Lung microvascular endothelial cell (primary cell): ENCODE measurements around the gene IQGAP2. TPM values are rescaled to one million over a fixed set of nuclear protein-coding genes. Genes with fewer than 3 reads are reported as not detected.
A peak's percentile ranks its signal among the peaks of the same experiment; 100 is the strongest.
"Not testable (repeated sequence)": the region's sequence is repeated elsewhere in the genome, so short reads cannot be mapped to it uniquely, and the experiment has no call there.

Experiments used
- DNase-seq, 2 donors: peaks; one replicate each; pipeline versions ENCODE4 v3.0.0 to v3.0.0-alpha.2; 2010; ENCODE audit warnings: low read depth in 2 of 2
- total RNA-seq: library from RNA; depleted of rRNA; stranded (reverse); fragments of >200 nt; gene quantifications from 2 replicates; pipeline ENCODE4 v1.2.1, GENCODE V29; 2014

The IQGAP2 gene
- total RNA-seq, 1 donor from 2014 or later: 3.4 TPM

GRCh38 chr5:76414788-76415187, 11.7 kb downstream of the IQGAP2 start:
- DNase-seq: no peak

DNA sequence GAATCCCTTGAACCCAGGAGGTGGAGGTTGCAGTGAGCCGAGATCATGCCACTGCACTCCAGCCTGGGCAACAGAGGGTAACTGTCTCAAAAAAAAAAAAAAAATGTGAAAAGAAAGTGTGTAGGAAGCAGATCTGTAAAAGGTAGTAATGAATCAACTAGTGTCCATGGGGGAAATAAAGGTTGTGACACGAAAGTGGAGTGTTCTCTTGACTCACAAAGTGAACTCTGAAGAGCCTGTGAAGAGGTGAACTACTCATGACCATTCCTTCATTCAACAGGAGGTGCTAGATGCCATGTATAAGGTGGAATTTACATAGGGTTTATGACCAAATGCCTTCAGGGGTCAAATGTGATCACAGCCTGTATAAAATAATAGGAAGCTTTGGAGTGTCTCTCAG, 12.8 kb downstream of the IQGAP2 start:
- DNase-seq: no peak

GRCh38 chr5:76419597-76420298, 16.7 kb downstream of the IQGAP2 start:
- no peak for DNase-seq

DNA sequence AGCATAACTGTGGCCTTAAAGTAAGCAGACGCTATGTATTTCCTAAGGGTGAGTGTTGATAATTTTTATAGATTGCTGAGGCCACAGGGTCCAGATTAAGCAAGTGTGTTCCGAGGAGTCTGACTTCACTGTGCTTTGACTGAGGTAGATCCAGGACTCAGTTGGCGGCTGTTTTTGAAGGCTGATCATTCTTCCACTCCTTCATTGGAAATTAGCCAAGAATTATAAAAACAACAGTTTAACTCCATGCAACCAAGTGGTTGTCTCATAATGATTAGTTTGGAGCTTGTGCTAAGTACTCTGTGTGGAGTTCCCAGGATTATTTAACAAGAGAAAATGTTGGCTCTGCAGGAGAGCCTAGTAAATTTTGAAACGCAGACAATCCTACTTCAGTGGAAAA, 19.1 kb downstream of the IQGAP2 start:
- no peak for DNase-seq

- DNase-seq: no peak
Observed at GRCh38 chr5:76422742-76423141, 19.7 kb downstream of the IQGAP2 start.

DNA sequence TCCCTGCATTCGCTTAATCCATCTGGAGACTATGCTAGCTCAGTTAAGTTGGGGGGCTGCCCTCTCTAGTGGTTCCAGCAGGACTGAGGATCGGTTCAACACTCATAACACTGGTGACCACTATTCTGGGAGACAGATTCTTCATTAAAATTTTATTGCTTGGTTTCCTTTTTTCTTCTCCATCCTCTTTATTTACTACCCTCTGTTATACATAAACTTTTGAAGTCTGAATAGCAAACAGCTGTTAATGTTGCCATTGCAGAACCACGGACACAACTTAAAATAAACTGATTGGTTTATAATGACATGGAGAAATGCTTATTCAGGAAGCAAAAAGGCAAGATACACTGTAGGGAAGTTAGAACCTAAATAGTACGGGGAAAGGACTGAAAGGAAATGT, 22.1 kb downstream of the IQGAP2 start:
- DNase-seq: no peak

DNA sequence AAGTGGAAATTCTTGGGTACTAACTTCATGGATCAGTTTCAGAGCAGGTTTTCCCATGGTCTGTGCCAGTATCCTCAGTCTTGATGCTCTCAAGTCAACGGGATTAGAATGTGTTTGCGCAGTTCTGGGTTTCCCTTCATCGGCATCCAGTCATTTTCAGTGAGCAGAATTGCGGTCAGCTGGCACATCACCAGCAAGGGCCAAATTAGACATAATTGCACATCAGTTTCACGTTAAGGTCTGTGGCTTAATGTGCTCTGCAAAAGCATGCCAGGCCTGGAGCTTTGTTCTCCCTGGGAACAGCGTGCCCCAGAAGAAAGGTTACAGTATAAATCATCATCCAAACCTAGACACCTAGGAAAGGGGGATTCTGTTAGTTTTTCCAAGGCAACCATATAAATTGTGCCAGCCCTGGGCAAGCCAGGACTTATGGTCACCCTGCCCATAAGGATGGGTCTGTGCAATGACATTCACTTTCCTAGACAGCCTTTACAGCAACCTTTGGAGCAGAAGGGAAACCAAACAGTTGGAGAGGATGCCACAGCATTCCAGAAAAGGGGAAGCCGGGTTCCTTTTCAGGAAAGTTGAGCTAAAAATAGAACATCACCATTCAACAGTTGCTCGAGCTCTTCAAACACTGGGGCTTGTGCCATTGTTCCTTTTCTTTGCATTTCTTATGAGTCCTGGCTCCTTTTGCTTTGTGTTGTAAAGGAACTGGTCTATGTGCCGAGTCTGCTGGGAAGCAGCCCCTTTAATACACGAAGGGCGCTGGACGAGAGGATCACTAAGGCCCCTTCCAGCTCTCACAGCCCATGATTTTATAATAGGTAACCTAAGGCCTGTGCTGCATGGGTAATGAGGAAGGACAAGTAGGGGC, 23.1 kb downstream of the IQGAP2 start:
- peak; percentile 2 to 24 for DNase-seq

- DNase-seq: no peak
Observed at GRCh38 chr5:76427206-76428140, 24.4 kb downstream of the IQGAP2 start.

GRCh38 chr5:76428550-76428949, 25.5 kb downstream of the IQGAP2 start:
- not testable (repeated sequence) for DNase-seq

DNA sequence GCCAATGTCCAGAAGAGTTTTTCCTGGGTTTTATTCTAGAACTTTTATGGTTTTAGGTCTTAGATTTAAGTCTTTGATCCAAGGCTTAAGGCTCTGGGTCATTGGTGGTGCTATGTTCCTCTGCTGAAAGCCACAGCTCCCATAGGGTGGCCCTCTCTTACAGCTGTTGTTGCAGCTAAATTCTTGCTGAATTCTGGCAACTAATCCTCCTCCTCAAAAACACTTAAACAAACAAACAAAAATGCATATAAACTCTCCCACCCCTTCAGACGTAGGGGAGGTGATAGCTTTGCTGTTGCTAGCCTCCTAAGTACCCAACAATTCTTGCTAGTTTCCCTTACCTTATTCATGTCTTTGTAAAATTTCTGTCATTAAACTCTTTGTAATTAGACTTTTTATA, 30.2 kb downstream of the IQGAP2 start:
- no peak for DNase-seq

GRCh38 chr5:76437507-76437906, 34.4 kb downstream of the IQGAP2 start:
- not testable (repeated sequence) for DNase-seq

GRCh38 chr5:76438025-76438424, 34.9 kb downstream of the IQGAP2 start:
- no peak for DNase-seq

GRCh38 chr5:76439201-76439600, 36.1 kb downstream of the IQGAP2 start:
- DNase-seq: no peak

GRCh38 chr5:76439929-76440328, 36.8 kb downstream of the IQGAP2 start:
- no peak for DNase-seq

- no peak for DNase-seq
Observed at GRCh38 chr5:76441101-76441500, 38.0 kb downstream of the IQGAP2 start.

DNA sequence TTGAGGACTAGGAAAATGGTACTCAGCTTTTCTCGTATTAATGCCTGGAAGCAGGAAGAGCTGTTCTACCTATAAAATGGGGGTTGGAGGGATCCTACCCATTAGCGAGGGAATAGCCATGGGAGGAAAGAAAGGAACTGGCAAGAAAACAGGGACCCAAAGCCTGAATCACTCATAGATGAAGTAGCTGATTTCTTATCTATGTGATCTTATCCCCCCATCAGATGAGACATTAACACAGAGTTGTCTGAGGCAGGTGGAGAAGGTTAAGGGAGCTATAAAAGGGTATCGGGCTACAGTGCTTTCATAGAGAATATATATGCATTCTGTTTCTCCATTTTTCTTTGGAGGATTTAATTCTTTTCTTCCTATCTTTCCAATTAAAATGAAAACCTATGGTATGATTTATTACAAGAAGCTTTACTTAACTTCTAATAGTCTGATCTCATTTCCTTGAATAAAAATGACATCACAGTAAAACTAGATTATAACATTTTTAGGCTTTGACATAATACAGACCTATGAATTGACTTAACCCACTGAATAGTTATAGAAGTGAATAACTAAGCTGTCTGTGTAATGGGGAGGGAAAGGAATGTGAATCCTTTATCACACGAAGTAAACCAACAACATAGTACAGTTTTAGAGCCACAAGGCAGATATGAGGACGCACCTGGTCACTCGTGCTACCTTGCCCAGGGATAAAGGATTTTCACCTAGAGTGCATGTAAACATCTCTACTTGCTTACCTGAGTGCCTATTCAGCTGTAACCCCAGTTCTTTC, 39.0 kb downstream of the IQGAP2 start:
- DNase-seq: no peak

DNA sequence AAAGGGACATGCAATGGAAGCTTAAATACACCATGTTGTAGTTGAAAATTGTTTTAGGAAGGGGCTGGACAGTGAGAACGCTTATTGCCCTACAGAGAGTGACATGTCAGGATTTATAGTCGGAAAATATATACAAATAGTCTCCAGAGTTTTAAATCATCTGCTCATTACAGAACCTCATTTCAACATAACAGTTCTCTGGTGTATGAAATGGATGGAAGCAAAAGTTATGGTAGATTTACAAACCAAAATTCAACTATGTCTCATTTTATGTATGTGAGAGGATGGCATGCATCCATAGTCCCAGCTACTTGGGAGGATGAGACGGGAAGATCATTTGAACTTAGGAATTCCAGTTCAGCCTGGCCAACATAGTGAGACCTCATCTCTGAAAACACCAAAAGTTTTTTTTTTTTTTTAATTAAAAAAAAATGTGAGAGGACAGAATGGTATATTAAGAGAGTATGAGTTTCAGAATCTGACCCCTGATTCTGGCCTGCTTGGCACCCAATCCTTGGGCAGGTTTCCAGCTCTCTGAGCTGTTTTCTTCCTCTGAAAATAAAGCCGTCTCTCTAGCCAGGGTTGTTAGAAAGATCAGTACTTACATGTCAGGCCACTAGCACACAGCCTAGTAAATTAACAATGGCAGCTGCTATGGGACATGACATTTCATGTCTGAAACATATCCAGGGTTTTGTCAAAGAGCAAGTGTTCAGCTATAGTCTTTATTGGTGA, 40.1 kb downstream of the IQGAP2 start:
- DNase-seq: no peak

GRCh38 chr5:76445063-76445462, 42.0 kb downstream of the IQGAP2 start:
- no peak for DNase-seq

GRCh38 chr5:76445830-76446229, 42.7 kb downstream of the IQGAP2 start:
- DNase-seq: no peak

- DNase-seq: no peak
Observed at GRCh38 chr5:76446776-76447175, 43.7 kb downstream of the IQGAP2 start.
